ENCODE data around the gene SRSF6.
"Not testable (repeated sequence)": the region's sequence is repeated elsewhere in the genome, so short reads cannot be mapped to it uniquely, and the experiment has no call there.

The SRSF6 gene

GRCh38 chr20:43490038-43490437, 32.3 kb downstream of the SRSF6 start:
- no peak for DNase-seq

- no peak for DNase-seq
These were observed 34.4 kb downstream of the SRSF6 start for GRCh38 chr20:43492101-43492500.

DNA sequence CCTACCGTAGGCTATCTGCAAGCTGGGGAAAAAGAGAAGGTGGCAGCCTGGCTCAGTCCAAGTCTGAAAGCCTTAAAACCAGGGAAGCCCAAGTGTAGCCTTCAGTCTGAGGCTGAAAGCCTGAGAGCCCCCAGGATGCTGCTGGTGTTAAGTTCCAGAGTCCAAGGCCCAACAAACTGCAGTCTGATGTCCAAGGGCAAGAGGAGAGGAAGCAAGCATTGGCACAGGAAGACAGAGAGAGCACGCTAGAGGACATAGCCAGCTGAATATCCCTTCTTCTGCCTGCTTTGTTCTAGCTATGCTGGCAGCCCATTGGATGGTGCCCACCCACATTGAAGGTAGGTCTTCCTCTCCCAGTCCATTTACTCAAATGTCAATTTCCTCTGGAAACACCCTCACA, 37.7 kb downstream of the SRSF6 start:
- no peak for DNase-seq

DNA sequence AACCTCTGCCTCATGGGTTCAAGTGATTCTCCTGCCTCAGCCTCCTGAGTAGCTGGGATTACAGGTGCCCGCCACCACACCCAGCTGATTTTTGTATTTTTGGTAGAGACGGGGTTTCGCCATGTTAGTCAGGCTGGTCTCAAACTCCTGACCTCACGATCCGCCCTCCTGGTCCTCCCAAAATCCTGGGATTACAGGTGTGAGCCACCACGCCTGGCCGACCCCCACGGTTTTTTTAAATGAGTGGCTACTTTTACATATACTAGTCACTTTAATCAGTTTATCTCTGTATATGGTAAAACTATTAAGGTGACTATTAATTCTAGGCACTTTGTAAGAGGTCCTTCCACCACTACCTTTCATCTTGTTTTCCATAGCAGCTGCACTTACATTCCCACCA, 44.3 kb downstream of the SRSF6 start:
- not testable (repeated sequence) for DNase-seq

- DNase-seq: no peak
These were observed 48.5 kb downstream of the SRSF6 start for GRCh38 chr20:43506238-43506637.

GRCh38 chr20:43507150-43508080, 49.7 kb downstream of the SRSF6 start, which contains the start of gene L3MBTL1:
Gene L3MBTL1 (plus strand): TSS chr20:43507697. CDS start chr20:43513504, 5,807 bp downstream.
- DNase-seq: no peak

DNA sequence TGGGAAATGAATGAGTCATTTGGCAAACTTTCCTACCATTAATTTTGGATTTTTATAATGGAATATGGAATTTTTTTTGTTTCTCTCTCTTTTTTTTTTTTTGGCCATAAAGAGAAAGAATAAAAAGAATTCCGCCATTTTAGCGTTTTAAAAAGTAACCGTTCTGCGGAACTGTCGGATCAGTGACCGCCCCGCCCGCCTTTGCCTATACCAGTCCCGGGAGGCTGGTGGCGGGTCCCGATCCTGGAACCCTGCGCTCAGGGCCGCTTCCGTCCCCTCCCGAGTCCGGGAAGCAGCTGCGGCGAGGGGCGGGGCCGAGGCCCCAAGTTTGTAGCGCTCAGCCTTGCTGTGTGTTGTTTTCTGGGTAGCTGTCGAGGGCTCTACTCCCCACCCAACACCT, 50.4 kb downstream of the SRSF6 start:
- DNase-seq: no peak

- no peak for DNase-seq
These were observed 50.9 kb downstream of the SRSF6 start for GRCh38 chr20:43508604-43509040.

- no peak for DNase-seq
These were observed 54.2 kb downstream of the SRSF6 start for GRCh38 chr20:43511879-43512278.

DNA sequence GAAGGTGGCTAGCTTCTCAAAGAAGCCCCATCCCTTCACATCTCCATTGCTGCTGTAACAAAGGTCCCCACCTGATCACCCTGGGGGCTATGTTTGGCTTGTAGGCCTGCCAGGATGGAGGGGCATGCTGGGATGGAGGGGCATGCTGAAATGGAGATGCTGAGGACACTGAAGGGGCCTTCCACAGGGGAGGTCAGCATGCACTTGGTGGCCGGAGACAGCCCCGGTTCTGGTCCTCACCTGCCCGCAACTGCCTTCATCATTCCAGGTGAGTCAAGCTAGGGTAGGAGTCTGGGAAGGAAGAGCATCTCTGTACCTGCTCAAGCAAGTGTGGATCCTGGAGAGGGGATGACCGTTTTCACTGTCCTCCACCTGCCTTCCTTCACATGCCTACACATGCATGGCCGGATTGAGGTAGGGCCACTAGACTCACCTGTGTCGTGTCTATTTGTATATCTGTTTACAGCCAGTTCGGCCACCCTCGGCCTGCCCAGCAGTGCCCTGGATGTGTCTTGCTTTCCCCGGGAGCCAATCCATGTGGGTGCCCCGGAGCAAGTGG, 55.8 kb downstream of the SRSF6 start:
- DNase-seq: no peak

Measured in NCI-H446 (cell line).